Colonic mucosa (tissue), 4 donors: ENCODE data around the gene AMOT. TPM values are rescaled to one million over a fixed set of nuclear protein-coding genes. Genes with fewer than 3 reads are reported as not detected.

Experiments
- DNase-seq: peaks from one replicate; pipeline ENCODE4 v3.0.0-alpha.2; 2020
- H3K27ac ChIP-seq: fragments of 200-600 bp; one replicate; pipeline ENCODE4 v1.8.0; 2021
- H3K27me3 ChIP-seq: fragments of 200-600 bp; one replicate; pipeline ENCODE4 v1.8.0; 2021
- H3K36me3 ChIP-seq: fragments of 200-600 bp; one replicate; pipeline ENCODE4 v1.8.0; 2021
- H3K4me1 ChIP-seq: fragments of 200-600 bp; one replicate; pipeline ENCODE4 v1.8.0; 2021; ENCODE audit warnings: mild to moderate bottlenecking
- H3K4me3 ChIP-seq: fragments of 200-600 bp; one replicate; pipeline ENCODE4 v1.8.0; 2021
- H3K9ac ChIP-seq, 2 donors: one replicate each; pipeline ENCODE4 v1.7.0; 2013; ENCODE audit warnings: control low read depth in 2 of 2, low read depth in 2 of 2, low read length in 2 of 2
- H3K9me3 ChIP-seq: fragments of 200-600 bp; one replicate; pipeline ENCODE4 v1.8.0; 2021
- intact Hi-C: fragments of 100-400 bp; cut with DNase I; formaldehyde crosslinking; loops from one replicate; pipeline ENCODE4 v1.14.1; 2022
- total RNA-seq, 2 donors: library from RNA; stranded (reverse); fragmentation: NEBNext Ultra II Directional in 1 of 2; extraction: Animal tissue kit (Norgen Biotek cat#: 25700) in 1 of 2; gene quantifications; one replicate each; pipeline ENCODE4 v1.2.1, GENCODE V29; 2021
- TF ChIP-seq, protein P1 (sequence below): fragments of 200-600 bp; IDR thresholded peaks from one replicate; pipeline ENCODE4 v1.8.0; 2022; ENCODE audit warnings: antibody characterized with exemption, mild to moderate bottlenecking
- donor health status: healthy.
- donor health status: DM: no; HTN: no; CAD: no.
- donor health status: DM: no; HTN: no; CAD: no.

Gene AMOT, protein sequence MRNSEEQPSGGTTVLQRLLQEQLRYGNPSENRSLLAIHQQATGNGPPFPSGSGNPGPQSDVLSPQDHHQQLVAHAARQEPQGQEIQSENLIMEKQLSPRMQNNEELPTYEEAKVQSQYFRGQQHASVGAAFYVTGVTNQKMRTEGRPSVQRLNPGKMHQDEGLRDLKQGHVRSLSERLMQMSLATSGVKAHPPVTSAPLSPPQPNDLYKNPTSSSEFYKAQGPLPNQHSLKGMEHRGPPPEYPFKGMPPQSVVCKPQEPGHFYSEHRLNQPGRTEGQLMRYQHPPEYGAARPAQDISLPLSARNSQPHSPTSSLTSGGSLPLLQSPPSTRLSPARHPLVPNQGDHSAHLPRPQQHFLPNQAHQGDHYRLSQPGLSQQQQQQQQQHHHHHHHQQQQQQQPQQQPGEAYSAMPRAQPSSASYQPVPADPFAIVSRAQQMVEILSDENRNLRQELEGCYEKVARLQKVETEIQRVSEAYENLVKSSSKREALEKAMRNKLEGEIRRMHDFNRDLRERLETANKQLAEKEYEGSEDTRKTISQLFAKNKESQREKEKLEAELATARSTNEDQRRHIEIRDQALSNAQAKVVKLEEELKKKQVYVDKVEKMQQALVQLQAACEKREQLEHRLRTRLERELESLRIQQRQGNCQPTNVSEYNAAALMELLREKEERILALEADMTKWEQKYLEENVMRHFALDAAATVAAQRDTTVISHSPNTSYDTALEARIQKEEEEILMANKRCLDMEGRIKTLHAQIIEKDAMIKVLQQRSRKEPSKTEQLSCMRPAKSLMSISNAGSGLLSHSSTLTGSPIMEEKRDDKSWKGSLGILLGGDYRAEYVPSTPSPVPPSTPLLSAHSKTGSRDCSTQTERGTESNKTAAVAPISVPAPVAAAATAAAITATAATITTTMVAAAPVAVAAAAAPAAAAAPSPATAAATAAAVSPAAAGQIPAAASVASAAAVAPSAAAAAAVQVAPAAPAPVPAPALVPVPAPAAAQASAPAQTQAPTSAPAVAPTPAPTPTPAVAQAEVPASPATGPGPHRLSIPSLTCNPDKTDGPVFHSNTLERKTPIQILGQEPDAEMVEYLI
- 10 to 100 TPM; 23.3 to 24.2 TPM for total RNA-seq

DNA sequence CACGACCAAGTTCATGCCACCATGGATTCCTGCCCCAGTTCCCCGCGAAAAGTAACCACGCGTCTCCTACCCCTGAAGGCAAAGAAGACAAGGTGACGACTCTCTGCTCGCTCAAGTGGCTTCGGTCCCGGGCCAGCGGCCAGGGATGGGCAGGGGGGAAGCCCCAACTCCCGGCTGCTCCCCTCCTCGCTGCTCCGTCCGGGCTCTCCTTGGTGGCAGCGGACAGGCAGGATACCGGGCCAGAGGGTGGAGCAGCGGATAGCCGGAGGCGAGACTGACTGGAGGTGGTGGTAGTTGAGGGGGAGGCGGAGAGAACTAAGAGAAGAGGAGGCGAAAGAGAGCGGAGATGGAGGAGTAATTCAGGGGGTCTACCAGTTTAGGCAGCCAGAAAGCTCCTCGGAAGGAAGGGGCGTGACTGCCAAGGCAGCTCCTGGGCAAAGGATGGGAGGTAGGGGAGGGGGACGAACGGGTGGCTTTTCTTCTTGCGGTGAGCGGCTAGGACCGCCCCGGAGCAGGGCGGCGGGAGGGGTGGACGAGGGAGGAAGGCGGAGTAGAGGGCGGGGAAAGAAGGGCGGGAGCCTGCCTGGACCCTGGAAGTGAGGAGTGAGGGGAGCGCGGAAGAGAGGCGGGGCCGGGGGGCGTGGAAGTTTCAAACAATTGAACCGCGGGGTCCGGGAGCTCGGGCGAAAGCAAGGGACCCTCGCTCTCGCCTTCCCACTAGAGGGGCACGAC, at the start of gene AMOT:
TSS of gene AMOT (minus strand) at position 450 of the 732 bp plus-strand sequence. CDS start 17,705 bp downstream, outside the sequence.
- H3K4me1 ChIP-seq, result no peaks in the 10 kb centered on the region
- peak within 1 kb of the TSS; percentile 58 for H3K27ac ChIP-seq
- H3K9me3 ChIP-seq, result no peaks in the 10 kb centered on the region
- peak within 1 kb of the TSS; percentile 38 for H3K4me3 ChIP-seq
- TF ChIP-seq, protein P1, sequence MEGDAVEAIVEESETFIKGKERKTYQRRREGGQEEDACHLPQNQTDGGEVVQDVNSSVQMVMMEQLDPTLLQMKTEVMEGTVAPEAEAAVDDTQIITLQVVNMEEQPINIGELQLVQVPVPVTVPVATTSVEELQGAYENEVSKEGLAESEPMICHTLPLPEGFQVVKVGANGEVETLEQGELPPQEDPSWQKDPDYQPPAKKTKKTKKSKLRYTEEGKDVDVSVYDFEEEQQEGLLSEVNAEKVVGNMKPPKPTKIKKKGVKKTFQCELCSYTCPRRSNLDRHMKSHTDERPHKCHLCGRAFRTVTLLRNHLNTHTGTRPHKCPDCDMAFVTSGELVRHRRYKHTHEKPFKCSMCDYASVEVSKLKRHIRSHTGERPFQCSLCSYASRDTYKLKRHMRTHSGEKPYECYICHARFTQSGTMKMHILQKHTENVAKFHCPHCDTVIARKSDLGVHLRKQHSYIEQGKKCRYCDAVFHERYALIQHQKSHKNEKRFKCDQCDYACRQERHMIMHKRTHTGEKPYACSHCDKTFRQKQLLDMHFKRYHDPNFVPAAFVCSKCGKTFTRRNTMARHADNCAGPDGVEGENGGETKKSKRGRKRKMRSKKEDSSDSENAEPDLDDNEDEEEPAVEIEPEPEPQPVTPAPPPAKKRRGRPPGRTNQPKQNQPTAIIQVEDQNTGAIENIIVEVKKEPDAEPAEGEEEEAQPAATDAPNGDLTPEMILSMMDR, result no peak
- H3K36me3 ChIP-seq, result no peaks in the 10 kb centered on the region
- intact Hi-C loops, result no loop called here
- peak within 1 kb of the TSS; percentile 57 to 83 for H3K9ac ChIP-seq
- DNase-seq, result peak; percentile 84
- H3K27me3 ChIP-seq, result no peaks in the 10 kb centered on the region

DNA sequence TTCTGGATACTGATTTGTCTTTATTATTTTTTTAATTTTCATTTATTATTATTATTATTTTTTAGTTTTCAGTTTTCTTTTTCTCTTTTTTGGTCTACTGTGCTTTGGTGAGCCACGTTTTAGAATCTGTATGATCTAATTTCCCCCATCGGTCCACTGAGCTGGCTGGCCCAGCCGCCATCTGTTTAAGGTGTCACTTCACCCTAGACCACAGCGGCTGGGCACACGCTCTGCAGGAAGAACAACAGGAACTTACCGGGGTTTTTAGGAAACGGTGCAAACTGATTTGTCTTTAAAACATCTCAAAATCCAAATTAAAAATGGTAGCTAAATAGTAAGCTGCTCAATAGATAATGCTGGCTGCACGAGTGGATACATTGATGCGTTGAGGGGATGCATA, 48.8 kb upstream of the AMOT start:
- intact Hi-C loops, result no loop called here
- H3K4me3 ChIP-seq, result no peak overlapping the region
- no peaks in the 10 kb centered on the region for H3K4me1 ChIP-seq
- no peaks in the 10 kb centered on the region for H3K27me3 ChIP-seq
- no peaks in the 10 kb centered on the region for H3K36me3 ChIP-seq
- no peak for DNase-seq
- no peak overlapping the region for H3K9ac ChIP-seq
- TF ChIP-seq, protein P1, result no peak
- H3K9me3 ChIP-seq, result no peaks in the 10 kb centered on the region
- no peak overlapping the region for H3K27ac ChIP-seq

- no peaks in the 10 kb centered on the region for H3K27me3 ChIP-seq
- H3K27ac ChIP-seq, result no peak overlapping the region
- no peaks in the 10 kb centered on the region for H3K36me3 ChIP-seq
- intact Hi-C loops, result no loop called here
- H3K9ac ChIP-seq, result no peak overlapping the region
- H3K9me3 ChIP-seq, result no peaks in the 10 kb centered on the region
- H3K4me1 ChIP-seq, result no peaks in the 10 kb centered on the region
- no peak overlapping the region for H3K4me3 ChIP-seq
- DNase-seq, result no peak
- TF ChIP-seq, protein P1, result no peak
Measured at GRCh38 chrX:112888916-112889315, 48.3 kb upstream of the AMOT start.

- no peak for DNase-seq
- no peaks in the 10 kb centered on the region for H3K36me3 ChIP-seq
- H3K27me3 ChIP-seq, result no peaks in the 10 kb centered on the region
- no peak overlapping the region for H3K27ac ChIP-seq
- H3K4me3 ChIP-seq, result no peak overlapping the region
- no peaks in the 10 kb centered on the region for H3K9me3 ChIP-seq
- TF ChIP-seq, protein P1, result no peak
- intact Hi-C loops, result no loop called here
- no peaks in the 10 kb centered on the region for H3K4me1 ChIP-seq
- H3K9ac ChIP-seq, result no peak overlapping the region
Measured at GRCh38 chrX:112877771-112878173, 37.1 kb upstream of the AMOT start.

DNA sequence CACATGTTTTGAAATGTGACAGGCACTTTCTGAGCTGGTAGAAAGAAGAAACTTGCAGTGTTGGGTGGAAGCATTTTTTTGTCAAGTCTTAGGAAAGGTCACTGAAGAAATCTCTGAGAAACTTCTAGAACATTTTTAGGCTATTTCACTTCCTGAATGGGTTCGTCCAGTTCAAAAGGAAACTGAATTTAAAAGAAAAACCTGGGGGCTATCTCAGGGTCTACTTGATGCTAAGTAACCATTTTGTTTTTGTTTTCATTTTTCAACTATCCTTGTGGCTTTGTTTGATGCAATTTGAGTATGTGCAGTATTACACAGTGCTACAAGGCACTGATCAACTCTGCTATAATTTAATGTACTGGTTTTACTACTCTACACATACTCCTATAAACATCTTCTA, 34.0 kb upstream of the AMOT start:
- Histone ChIP-seq H3K27me3 (no peaks in the 10 kb centered on the region), H3K4me1 (no peaks in the 10 kb centered on the region), H3K9me3 (no peaks in the 10 kb centered on the region), H3K9ac (no peak overlapping the region), H3K4me3 (no peak overlapping the region), H3K36me3 (no peaks in the 10 kb centered on the region), H3K27ac (no peak overlapping the region)
- intact Hi-C loops, result no loop called here
- TF ChIP-seq, protein P1, result no peak
- DNase-seq, result no peak
